Stimulated activated CD4-positive, alpha-beta T cell treated with anti-CD3 and anti-CD28 coated beads, Interleukin-15, amount 100 ng/mL, for 48 hours (primary cell): Measurements from ENCODE around the gene ASB1.
"Not testable (repeated sequence)": the region's sequence is repeated elsewhere in the genome, so short reads cannot be mapped to it uniquely, and the experiment has no call there.

Source experiments
- DNase-seq, 2 donors: peaks; one replicate each; pipeline ENCODE4 v3.0.0-alpha.2; 2020; ENCODE audit warnings: low read depth in 2 of 2

ASB1 gene

GRCh38 chr2:238423561-238424312 is 3.0 kb upstream of the ASB1 start:
- no peak for DNase-seq

GRCh38 chr2:238424313-238424700 is 2.4 kb upstream of the ASB1 start:
- DNase-seq: no peak

GRCh38 chr2:238425505-238425978 is 1.2 kb upstream of the ASB1 start:
- DNase-seq: no peak

- DNase-seq: no peak
These were observed 654 bp upstream of the ASB1 start for GRCh38 chr2:238425979-238426567.

- DNase-seq: no peak
These were observed 872 bp downstream of the ASB1 start for GRCh38 chr2:238427435-238428162.

- DNase-seq: no peak
These were observed 2.1 kb downstream of the ASB1 start for GRCh38 chr2:238428866-238429265.

- no peak for DNase-seq
These were observed 4.1 kb downstream of the ASB1 start for GRCh38 chr2:238430781-238431180.

GRCh38 chr2:238431456-238431855 is 4.7 kb downstream of the ASB1 start:
- DNase-seq: no peak

GRCh38 chr2:238433300-238433915 is 6.7 kb downstream of the ASB1 start:
- DNase-seq: no peak

GRCh38 chr2:238433941-238434845 is 7.5 kb downstream of the ASB1 start:
- DNase-seq: no peak

- DNase-seq: no peak
These were observed 8.4 kb downstream of the ASB1 start for GRCh38 chr2:238434846-238435751.

GRCh38 chr2:238435752-238436096 is 9.0 kb downstream of the ASB1 start:
- no peak for DNase-seq

- DNase-seq: peak; percentile 55 to 72
These were observed 12.4 kb downstream of the ASB1 start for GRCh38 chr2:238438856-238439849.

GRCh38 chr2:238439917-238440316 is 13.2 kb downstream of the ASB1 start:
- no peak for DNase-seq

GRCh38 chr2:238440331-238440730 is 13.6 kb downstream of the ASB1 start:
- no peak for DNase-seq

GRCh38 chr2:238440767-238441166 is 14.0 kb downstream of the ASB1 start:
- DNase-seq: no peak

- DNase-seq: no peak
These were observed 14.8 kb downstream of the ASB1 start for GRCh38 chr2:238441262-238442114.

- DNase-seq: not testable (repeated sequence)
These were observed 15.5 kb downstream of the ASB1 start for GRCh38 chr2:238442257-238442656.
